Measurements from ENCODE around the gene TFEB.

Gene TFEB

GRCh38 chr6:41689171-41690008 is 46.0 kb downstream of the TFEB start:
- TF ChIP-seq CTCF (IDR thresholded peaks at IDR 0.05) (no peak), ZFX (IDR thresholded peaks at IDR 0.05; ENCODE audit: borderline replicate concordance) (no peak)
- H3K27ac ChIP-seq = no peak overlapping the region

GRCh38 chr6:41688256-41688965 is 47.0 kb downstream of the TFEB start:
- TF ChIP-seq ZFX (IDR thresholded peaks at IDR 0.05; ENCODE audit: borderline replicate concordance) = no peak
- no peak overlapping the region for H3K27ac ChIP-seq

GRCh38 chr6:41687501-41688175 is 47.8 kb downstream of the TFEB start:
- no peak for TF ChIP-seq CTCF (IDR thresholded peaks at IDR 0.05)
- TF ChIP-seq ZFX (IDR thresholded peaks at IDR 0.05; ENCODE audit: borderline replicate concordance) = no peak
- H3K27ac ChIP-seq = no peak overlapping the region

GRCh38 chr6:41685641-41686380 is 49.6 kb downstream of the TFEB start:
- no peak overlapping the region for H3K27ac ChIP-seq
- no peak for TF ChIP-seq CTCF (IDR thresholded peaks at IDR 0.05)
- TF ChIP-seq ZFX (IDR thresholded peaks at IDR 0.05; ENCODE audit: borderline replicate concordance) = no peak

- TF ChIP-seq CTCF (IDR thresholded peaks at IDR 0.05) (no peak), ZFX (IDR thresholded peaks at IDR 0.05; ENCODE audit: borderline replicate concordance) (no peak)
- no peak overlapping the region for H3K27ac ChIP-seq
Measured at GRCh38 chr6:41684311-41685180, 50.9 kb downstream of the TFEB start.

GRCh38 chr6:41683523-41684310 is 51.7 kb downstream of the TFEB start:
- H3K27ac ChIP-seq = no peak overlapping the region
- TF ChIP-seq CTCF (IDR thresholded peaks at IDR 0.05) (peak; percentile 96), ZFX (IDR thresholded peaks at IDR 0.05; ENCODE audit: borderline replicate concordance) (no peak)

Data from 22Rv1 (cell line).